ENCODE results near the gene SV2A. TPM values are rescaled to one million over a fixed set of nuclear protein-coding genes. Genes with fewer than 3 reads are reported as not detected.
A peak's percentile ranks its signal among the peaks of the same experiment; 100 is the strongest.
"Not testable (repeated sequence)": the region's sequence is repeated elsewhere in the genome, so short reads cannot be mapped to it uniquely, and the experiment has no call there.

Gene SV2A
- total RNA-seq, 1 donor from 2014 or later, result 16.0 TPM

DNA sequence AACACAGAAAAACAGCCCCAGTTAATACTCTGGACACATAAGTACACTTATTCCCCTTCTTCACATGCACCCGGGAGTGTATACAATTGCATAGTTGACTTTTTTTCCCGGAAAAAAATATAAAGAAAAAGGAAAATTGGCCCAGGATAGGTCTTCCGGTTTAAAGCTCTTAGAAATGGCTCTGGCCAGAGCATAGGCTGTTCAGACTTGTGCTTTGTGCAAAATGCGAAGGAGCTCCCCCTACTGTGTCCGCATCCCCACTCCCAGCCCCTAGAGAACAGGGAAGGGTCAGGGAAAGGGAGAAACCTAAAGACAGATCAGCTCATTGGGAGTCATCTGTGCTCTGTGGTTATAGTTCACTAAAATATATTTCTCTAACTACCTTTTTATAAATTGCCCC is 24.6 kb upstream of the SV2A start:
- TF ChIP-seq, protein P1, sequence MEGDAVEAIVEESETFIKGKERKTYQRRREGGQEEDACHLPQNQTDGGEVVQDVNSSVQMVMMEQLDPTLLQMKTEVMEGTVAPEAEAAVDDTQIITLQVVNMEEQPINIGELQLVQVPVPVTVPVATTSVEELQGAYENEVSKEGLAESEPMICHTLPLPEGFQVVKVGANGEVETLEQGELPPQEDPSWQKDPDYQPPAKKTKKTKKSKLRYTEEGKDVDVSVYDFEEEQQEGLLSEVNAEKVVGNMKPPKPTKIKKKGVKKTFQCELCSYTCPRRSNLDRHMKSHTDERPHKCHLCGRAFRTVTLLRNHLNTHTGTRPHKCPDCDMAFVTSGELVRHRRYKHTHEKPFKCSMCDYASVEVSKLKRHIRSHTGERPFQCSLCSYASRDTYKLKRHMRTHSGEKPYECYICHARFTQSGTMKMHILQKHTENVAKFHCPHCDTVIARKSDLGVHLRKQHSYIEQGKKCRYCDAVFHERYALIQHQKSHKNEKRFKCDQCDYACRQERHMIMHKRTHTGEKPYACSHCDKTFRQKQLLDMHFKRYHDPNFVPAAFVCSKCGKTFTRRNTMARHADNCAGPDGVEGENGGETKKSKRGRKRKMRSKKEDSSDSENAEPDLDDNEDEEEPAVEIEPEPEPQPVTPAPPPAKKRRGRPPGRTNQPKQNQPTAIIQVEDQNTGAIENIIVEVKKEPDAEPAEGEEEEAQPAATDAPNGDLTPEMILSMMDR (IDR thresholded peaks at IDR 0.05), result peak; percentile 53
- no peak overlapping the region for H3K27ac Mint-ChIP-seq (ENCODE audit: unreplicated experiment)
- peaks cover 13% of the 10 kb centered on the region for H3K36me3 Mint-ChIP-seq (ENCODE audit: low read depth)
- H3K9me3 Mint-ChIP-seq (ENCODE audit: low read depth), result no peaks in the 10 kb centered on the region
- peaks cover 32% of the 10 kb centered on the region for H3K4me1 Mint-ChIP-seq (ENCODE audit: low read depth)
- H3K4me3 Mint-ChIP-seq (ENCODE audit: unreplicated experiment), result no peak overlapping the region
- H3K27me3 Mint-ChIP-seq (ENCODE audit: low read depth), result no peaks in the 10 kb centered on the region
- no peak for DNase-seq (ENCODE audit: low spot score)

DNA sequence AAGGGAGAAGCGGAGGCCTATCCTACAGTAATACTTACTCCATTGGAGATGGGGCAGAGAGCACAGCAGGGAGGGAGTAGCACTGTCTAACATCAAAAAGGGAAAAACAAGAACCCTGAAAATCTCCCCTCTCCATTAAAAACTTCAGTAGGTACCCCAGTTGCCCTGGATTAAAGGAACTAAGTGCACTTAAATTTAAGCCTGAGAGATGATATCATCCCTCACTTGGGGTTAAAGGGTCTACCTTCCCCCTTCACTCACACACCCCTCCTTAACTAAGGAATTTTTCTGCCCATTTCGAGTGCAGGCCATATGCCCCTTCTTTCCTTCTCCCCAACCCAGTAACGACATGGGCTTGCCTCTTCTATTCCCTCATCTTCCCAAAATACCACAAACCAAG is 22.8 kb upstream of the SV2A start:
- Mint-ChIP-seq H3K9me3 (ENCODE audit: low read depth) (no peaks in the 10 kb centered on the region), H3K27ac (ENCODE audit: unreplicated experiment) (peak overlapping the region; percentile 74), H3K27me3 (ENCODE audit: low read depth) (no peaks in the 10 kb centered on the region), H3K4me3 (ENCODE audit: unreplicated experiment) (no peak overlapping the region), H3K36me3 (ENCODE audit: low read depth) (peaks cover 9% of the 10 kb centered on the region), H3K4me1 (ENCODE audit: low read depth) (peaks cover 50% of the 10 kb centered on the region)
- TF ChIP-seq, protein P1 (IDR thresholded peaks at IDR 0.05), result no peak
- DNase-seq (ENCODE audit: low spot score), result no peak

DNA sequence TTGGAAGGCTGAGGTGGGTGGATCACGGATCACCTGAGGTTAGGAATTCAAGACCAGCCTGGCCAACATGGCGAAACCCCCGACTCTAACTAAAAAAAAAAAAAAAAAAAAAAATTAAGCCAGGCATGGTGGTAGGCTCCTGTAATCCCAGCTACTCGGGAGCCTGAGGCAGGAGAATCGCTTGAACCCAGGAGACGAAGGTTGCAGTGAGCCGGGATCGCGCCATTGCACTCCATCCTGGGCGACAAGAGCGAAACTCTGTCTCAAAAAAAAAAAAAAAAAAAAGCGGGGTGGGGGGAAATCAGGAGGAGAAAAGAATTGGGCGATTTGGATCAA is 21.0 kb upstream of the SV2A start:
- not testable (repeated sequence) for H3K9me3 Mint-ChIP-seq (ENCODE audit: low read depth); H3K27me3 Mint-ChIP-seq (ENCODE audit: low read depth); H3K36me3 Mint-ChIP-seq (ENCODE audit: low read depth); DNase-seq (ENCODE audit: low spot score)
- Mint-ChIP-seq H3K4me3 (ENCODE audit: unreplicated experiment) (peak overlapping the region; percentile 65), H3K4me1 (ENCODE audit: low read depth) (peaks cover 51% of the 10 kb centered on the region), H3K27ac (ENCODE audit: unreplicated experiment) (peak overlapping the region; percentile 97)

DNA sequence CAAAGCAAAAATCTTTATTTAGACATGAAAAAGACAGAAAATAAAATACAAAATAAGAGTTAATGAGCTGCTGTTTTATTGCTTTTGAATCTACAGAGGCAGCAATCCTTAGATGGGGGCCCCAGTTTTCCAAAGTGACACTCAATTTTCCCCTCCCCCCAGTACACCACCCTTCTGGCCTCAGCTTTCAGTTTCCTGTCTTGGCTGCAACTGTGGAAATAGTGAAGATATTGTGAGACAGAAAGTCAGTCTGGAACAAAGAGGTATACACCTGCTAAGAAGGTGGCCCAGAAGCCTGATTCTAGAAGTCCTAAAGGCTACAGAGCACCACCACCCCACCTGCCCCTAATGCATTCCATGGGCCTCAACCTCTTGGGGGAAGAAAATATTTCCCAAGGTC is 20.1 kb upstream of the SV2A start:
- H3K9me3 Mint-ChIP-seq (ENCODE audit: low read depth), result no peaks in the 10 kb centered on the region
- no peaks in the 10 kb centered on the region for H3K27me3 Mint-ChIP-seq (ENCODE audit: low read depth)
- TF ChIP-seq, protein P1 (IDR thresholded peaks at IDR 0.05), result no peak
- H3K27ac Mint-ChIP-seq (ENCODE audit: unreplicated experiment), result peak overlapping the region; percentile 90
- peaks cover 51% of the 10 kb centered on the region for H3K4me1 Mint-ChIP-seq (ENCODE audit: low read depth)
- no peak for DNase-seq (ENCODE audit: low spot score)
- peaks cover 7% of the 10 kb centered on the region for H3K36me3 Mint-ChIP-seq (ENCODE audit: low read depth)
- peak overlapping the region; percentile 94 for H3K4me3 Mint-ChIP-seq (ENCODE audit: unreplicated experiment)

DNA sequence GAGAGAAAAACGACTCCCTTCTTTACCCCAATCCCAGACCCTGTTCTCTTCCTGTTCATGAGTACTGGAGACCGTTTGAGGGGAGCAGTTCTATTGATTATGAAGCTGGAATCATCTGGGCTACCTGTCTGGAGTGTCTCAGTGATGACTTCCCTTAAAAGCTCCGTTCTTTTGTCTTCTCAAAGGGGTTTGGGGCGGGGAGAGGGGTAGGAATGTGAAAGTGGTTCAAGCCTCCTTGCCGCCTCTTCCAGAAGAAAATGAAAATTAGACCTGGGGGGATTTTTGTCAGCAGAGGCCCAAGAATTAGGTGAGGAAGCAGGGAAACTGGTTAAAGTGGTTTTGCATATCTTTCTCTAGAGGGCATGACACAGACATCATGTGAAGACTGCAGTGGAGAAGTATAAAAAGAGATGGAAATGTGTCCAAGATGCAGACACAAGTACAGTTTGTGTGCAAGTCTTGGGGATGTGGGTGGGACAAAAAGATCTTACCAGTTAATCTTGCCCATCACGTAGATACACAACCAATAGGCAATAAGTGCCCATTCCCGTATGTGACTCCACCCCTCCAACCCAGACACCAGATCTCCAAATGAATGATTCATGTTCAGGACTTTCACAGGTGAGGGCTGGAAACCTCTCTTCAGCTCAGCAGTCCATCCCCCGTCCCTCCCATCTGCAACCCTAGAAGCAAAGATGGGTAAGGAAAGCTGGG is 19.5 kb upstream of the SV2A start:
- TF ChIP-seq, protein P1 (IDR thresholded peaks at IDR 0.05), result peak; percentile 59
- Mint-ChIP-seq H3K4me1 (ENCODE audit: low read depth) (peaks cover 51% of the 10 kb centered on the region), H3K9me3 (ENCODE audit: low read depth) (no peaks in the 10 kb centered on the region), H3K27me3 (ENCODE audit: low read depth) (no peaks in the 10 kb centered on the region), H3K27ac (ENCODE audit: unreplicated experiment) (peak overlapping the region; percentile 90), H3K4me3 (ENCODE audit: unreplicated experiment) (peak overlapping the region; percentile 94), H3K36me3 (ENCODE audit: low read depth) (peaks cover 7% of the 10 kb centered on the region)
- no peak for DNase-seq (ENCODE audit: low spot score)
